ENCODE results near the gene UPK2. TPM values are rescaled to one million over a fixed set of nuclear protein-coding genes. Genes with fewer than 3 reads are reported as not detected.

UPK2 gene
- total RNA-seq, 6 donors from 2014 or later: not detected

DNA sequence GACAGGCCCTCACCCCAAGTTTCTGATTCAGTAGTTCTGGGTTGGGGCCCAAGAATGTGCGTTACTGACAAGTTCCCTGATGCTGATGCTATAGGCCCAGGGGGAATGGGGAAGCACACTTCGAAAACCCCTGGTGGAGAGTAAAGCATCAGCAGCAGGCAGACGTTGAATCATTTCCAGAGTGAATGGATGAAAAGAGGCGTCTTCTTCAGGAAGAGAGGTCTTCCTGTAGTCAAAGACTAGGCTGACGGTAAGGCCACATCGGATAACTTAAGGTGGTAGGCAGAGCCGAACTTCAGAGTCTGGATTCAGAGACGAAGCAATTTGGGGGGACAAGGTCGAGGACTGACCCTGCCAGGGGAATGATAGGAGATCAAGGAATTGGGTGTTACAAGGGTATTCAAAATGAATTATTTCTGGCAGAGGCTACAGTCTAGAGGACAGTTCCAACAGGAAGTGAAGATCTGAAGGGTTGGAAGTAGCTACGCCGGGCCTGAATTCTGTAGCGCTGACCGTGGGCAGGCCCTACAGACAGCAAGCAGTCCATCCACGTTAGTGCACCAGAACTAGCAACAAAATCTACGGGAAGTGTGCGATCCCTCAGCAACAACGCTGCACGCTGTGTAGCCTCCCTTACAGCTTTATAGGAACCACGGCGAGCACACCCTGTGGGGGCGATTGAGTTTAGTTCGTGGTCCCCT, 41.0 kb downstream of the UPK2 start:
- 14 to 16% methylated on average over 20 to 22 of the region's 22 CpGs for WGBS, 2 donors
- H3K36me3 ChIP-seq: peaks cover 0 to 26% (median 15%) of the 10 kb centered on the region in 4 donors
- H3K9me3 ChIP-seq: no peaks in the 10 kb centered on the region
- H3K4me3 ChIP-seq: peak overlapping the region; percentile 54 to 94 (median 90)
- H3K27ac ChIP-seq: peak overlapping the region; percentile 41 to 92 (median 89)
- peaks cover 19 to 30% (median 22%) of the 10 kb centered on the region in 4 donors for H3K4me1 ChIP-seq
- H3K27me3 ChIP-seq: no peaks in the 10 kb centered on the region
- no peak for DNase-seq
- no peak for TF ChIP-seq EP300 (IDR thresholded peaks at IDR 0.05)
- TF ChIP-seq, protein P1, sequence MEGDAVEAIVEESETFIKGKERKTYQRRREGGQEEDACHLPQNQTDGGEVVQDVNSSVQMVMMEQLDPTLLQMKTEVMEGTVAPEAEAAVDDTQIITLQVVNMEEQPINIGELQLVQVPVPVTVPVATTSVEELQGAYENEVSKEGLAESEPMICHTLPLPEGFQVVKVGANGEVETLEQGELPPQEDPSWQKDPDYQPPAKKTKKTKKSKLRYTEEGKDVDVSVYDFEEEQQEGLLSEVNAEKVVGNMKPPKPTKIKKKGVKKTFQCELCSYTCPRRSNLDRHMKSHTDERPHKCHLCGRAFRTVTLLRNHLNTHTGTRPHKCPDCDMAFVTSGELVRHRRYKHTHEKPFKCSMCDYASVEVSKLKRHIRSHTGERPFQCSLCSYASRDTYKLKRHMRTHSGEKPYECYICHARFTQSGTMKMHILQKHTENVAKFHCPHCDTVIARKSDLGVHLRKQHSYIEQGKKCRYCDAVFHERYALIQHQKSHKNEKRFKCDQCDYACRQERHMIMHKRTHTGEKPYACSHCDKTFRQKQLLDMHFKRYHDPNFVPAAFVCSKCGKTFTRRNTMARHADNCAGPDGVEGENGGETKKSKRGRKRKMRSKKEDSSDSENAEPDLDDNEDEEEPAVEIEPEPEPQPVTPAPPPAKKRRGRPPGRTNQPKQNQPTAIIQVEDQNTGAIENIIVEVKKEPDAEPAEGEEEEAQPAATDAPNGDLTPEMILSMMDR (IDR thresholded peaks at IDR 0.05): peak in 2 of 6 experiments; percentile 9 to 32
- peak; percentile 44 to 49 for ATAC-seq (ENCODE audit: low FRiP score in 2 of 2)

DNA sequence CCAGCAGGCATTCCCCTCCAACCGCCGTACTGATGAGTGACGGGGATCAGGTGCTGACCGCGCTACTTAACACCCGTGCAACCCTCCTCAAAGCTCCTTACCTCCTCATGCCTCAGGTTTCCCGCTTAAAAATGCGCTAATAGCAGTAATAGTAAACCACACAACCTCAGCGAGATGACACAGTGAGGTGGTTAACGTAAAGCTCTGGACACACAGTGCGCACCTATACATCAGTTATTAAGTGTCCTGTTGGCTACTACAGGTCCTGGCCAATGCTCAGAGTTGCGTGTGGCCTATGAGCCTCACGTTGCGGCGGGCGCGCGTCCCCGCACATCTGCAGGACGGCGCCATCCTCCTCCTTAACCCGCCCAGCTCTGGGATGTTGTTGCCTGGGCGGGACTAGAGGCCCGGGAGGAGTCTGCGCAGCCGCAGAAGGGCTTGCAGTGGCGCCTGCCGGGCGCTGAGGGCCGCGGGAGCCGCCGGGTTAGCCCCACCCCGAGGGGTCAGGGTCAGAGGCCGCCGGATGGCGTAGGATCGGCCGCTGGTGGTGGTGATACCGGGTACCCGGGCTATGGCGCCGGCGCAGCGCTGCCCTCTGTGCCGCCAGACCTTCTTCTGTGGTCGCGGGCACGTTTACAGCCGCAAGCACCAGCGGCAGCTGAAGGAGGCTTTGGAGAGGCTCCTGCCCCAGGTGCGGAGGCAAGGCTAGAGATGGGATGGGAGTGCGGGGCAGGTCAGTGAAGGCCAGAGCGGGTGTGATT, 41.7 kb downstream of the UPK2 start, which contains the start of gene CENATAC:
TSS of gene CENATAC (plus strand) at position 512 of the 761 bp plus-strand sequence. CDS start at position 572, 60 bp downstream.
- 0% methylated on average over 5 to 34 of the region's 54 CpGs for WGBS, 2 donors
- peak in 3 of 4 donors; percentile 63 to 88 (median 86) for TF ChIP-seq POLR2A (IDR thresholded peaks at IDR 0.05)
- no peak for TF ChIP-seq EP300 (IDR thresholded peaks at IDR 0.05)
- TF ChIP-seq, protein P1 (IDR thresholded peaks at IDR 0.05): peak in 3 of 6 experiments; percentile 40 to 51 (median 45)
- TF ChIP-seq POLR2AphosphoS5 (IDR thresholded peaks at IDR 0.05): peak; percentile 87 to 89
- peaks cover 19 to 30% (median 22%) of the 10 kb centered on the region in 4 donors for H3K4me1 ChIP-seq
- peaks cover 0 to 33% (median 20%) of the 10 kb centered on the region in 4 donors for H3K36me3 ChIP-seq
- H3K27me3 ChIP-seq: no peaks in the 10 kb centered on the region
- peak within 1 kb of the TSS; percentile 80 to 92 (median 89) for H3K27ac ChIP-seq
- no peaks in the 10 kb centered on the region for H3K9me3 ChIP-seq
- peak; percentile 97 to 99 for DNase-seq
- H3K4me3 ChIP-seq: peak within 1 kb of the TSS; percentile 89 to 94 (median 92)
- ATAC-seq (ENCODE audit: low FRiP score in 2 of 2): peak; percentile 98 to 100

DNA sequence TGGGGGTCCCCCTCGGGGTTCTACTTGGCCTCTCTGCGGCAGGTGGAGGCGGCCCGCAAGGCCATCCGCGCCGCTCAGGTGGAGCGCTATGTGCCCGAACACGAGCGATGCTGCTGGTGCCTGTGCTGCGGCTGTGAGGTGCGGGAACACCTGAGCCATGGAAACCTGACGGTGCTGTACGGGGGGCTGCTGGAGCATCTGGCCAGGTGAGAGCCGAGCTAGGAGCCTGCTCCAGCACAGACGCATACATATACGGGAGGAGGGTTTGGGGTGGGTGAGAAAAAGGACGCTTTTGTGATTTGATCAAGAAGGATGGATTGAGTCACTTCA, 42.3 kb downstream of the UPK2 start:
- H3K27me3 ChIP-seq: no peaks in the 10 kb centered on the region
- peak overlapping the region; percentile 80 to 92 (median 89) for H3K27ac ChIP-seq
- DNase-seq: peak in 1 of 2 donors; percentile 27
- ATAC-seq (ENCODE audit: low FRiP score in 2 of 2): peak in 1 of 2 donors; percentile 25
- H3K9me3 ChIP-seq: no peaks in the 10 kb centered on the region
- 2 to 8% methylated on average over 10 to 14 of the region's 19 CpGs for WGBS, 2 donors
- peak overlapping the region; percentile 89 to 94 (median 92) for H3K4me3 ChIP-seq
- H3K36me3 ChIP-seq: peaks cover 0 to 38% (median 23%) of the 10 kb centered on the region in 4 donors
- TF ChIP-seq POLR2AphosphoS5 (IDR thresholded peaks at IDR 0.05) (no peak), EP300 (IDR thresholded peaks at IDR 0.05) (no peak), POLR2A (IDR thresholded peaks at IDR 0.05) (no peak)
- TF ChIP-seq, protein P1 (IDR thresholded peaks at IDR 0.05): no peak
- peaks cover 19 to 30% (median 22%) of the 10 kb centered on the region in 4 donors for H3K4me1 ChIP-seq

DNA sequence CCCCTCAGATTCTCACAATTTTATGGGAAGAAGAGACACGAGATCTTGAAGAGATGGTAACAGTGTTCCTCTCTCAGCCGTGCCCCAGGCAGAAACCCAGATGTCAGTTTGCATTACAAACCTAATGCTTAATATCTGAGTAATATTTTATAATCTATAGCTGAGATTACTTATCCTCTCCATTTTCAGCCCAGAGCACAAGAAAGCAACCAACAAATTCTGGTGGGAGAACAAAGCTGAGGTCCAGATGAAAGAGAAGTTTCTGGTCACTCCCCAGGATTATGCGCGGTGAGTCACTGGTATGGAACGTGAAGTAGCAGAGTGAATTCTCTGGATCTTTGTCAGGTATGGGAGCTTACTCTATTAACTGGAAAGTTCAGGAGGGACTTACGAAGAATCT, 42.7 kb downstream of the UPK2 start:
- Histone ChIP-seq H3K4me3 (peak overlapping the region in 3 of 4 donors; percentile 89 to 94 (median 90)), H3K27me3 (no peaks in the 10 kb centered on the region), H3K9me3 (no peaks in the 10 kb centered on the region), H3K36me3 (peaks cover 0 to 43% (median 26%) of the 10 kb centered on the region in 4 donors), H3K4me1 (peaks cover 19 to 30% (median 22%) of the 10 kb centered on the region in 4 donors), H3K27ac (peak overlapping the region; percentile 80 to 92 (median 89))
- TF ChIP-seq POLR2AphosphoS5 (IDR thresholded peaks at IDR 0.05): peak in 1 of 2 donors; percentile 7
- no peak for TF ChIP-seq POLR2A (IDR thresholded peaks at IDR 0.05)
- no peak for TF ChIP-seq EP300 (IDR thresholded peaks at IDR 0.05)
- TF ChIP-seq, protein P1 (IDR thresholded peaks at IDR 0.05): no peak
- DNase-seq (peak in 1 of 2 donors; percentile 56), ATAC-seq (ENCODE audit: low FRiP score in 2 of 2) (peak; percentile 32 to 70)
- WGBS, 2 donors: 51 to 65% methylated on average over 6 of the region's 6 CpGs

Measured in upper lobe of left lung (tissue), 6 donors.